PC-3 (cell line): ENCODE results near the gene NDUFA9. TPM values are rescaled to one million over a fixed set of nuclear protein-coding genes. Genes with fewer than 3 reads are reported as not detected.

Experiments
- ATAC-seq: fragments of 200-7000 bp; cut with Tn5 transposase; 2 replicates; pipeline ENCODE4 v1.9.1; 2020; ENCODE audit warnings: mild to moderate bottlenecking, moderate library complexity
- BruUV-seq: library from RNA; stranded (reverse); fragments of 400-500 nt; replicated peaks from 2 replicates; lab custom pipeline; 2021; lab: Mats Ljungman, UMichigan
- CTCF ChIA-PET: fragments of 300-600 bp; sonication (Branson Sonifier 250); formaldehyde crosslinking; loops from one replicate; lab custom pipeline; 2022; ENCODE audit warnings: antibody characterized with exemption; lab: Charles Lee
- POLR2A ChIA-PET: fragments of 300-600 bp; sonication (Branson Sonifier 250); formaldehyde crosslinking; loops from one replicate; lab custom pipeline; 2022; ENCODE audit warnings: antibody characterized with exemption; ENCODE audit not compliant: unreplicated experiment; lab: Charles Lee
- DNase-seq: peaks from one replicate; pipeline ENCODE4 v3.0.0-alpha.2; 2015
- H2AFZ ChIP-seq: fragments of 300-600 bp; sonication (generic); 2 replicates; pipeline ENCODE4 v1.6.0; 2016; ENCODE audit warnings: antibody characterized with exemption, low read length
- H3F3A ChIP-seq: fragments of 300-600 bp; sonication (generic); one replicate; pipeline ENCODE4 v1.6.0; 2017; ENCODE audit warnings: antibody characterized with exemption, low read length, control low read depth, mild to moderate bottlenecking; ENCODE audit not compliant: unreplicated experiment
- H3K27ac ChIP-seq: fragments of 300-600 bp; sonication (generic); 2 replicates; pipeline ENCODE4 v1.5.1; 2016; ENCODE audit warnings: mild to moderate bottlenecking, low read length
- H3K27me3 ChIP-seq: fragments of 300-600 bp; sonication (generic); 2 replicates; pipeline ENCODE4 v1.6.1; 2016; ENCODE audit warnings: low read length, mixed read lengths
- H3K36me3 ChIP-seq: fragments of 300-600 bp; sonication (generic); 2 replicates; pipeline ENCODE4 v1.6.1; 2016; ENCODE audit warnings: low read depth, mixed run types, low read length, mixed read lengths
- H3K4me1 ChIP-seq: fragments of 300-600 bp; sonication (generic); 2 replicates; pipeline ENCODE4 v1.5.1; 2016; ENCODE audit warnings: low read length; ENCODE audit not compliant: insufficient read depth
- H3K4me2 ChIP-seq: fragments of 300-600 bp; sonication (generic); 2 replicates; pipeline ENCODE4 v1.6.0; 2016; ENCODE audit warnings: low read length
- H3K4me3 ChIP-seq: fragments of 300-600 bp; sonication (generic); 2 replicates; pipeline ENCODE4 v1.5.1; 2016; ENCODE audit warnings: mild to moderate bottlenecking, low read length, mixed read lengths
- H3K79me2 ChIP-seq: fragments of 300-600 bp; sonication (generic); 2 replicates; pipeline ENCODE4 v1.6.1; 2017; ENCODE audit warnings: low read length, mixed read lengths
- H3K9ac ChIP-seq: fragments of 300-600 bp; sonication (generic); 2 replicates; pipeline ENCODE4 v1.6.0; 2016; ENCODE audit warnings: mild to moderate bottlenecking, low read length
- H3K9me2 ChIP-seq: fragments of 300-600 bp; sonication (generic); replicated peaks from 2 replicates; pipeline ENCODE4 v1.6.1; 2016; ENCODE audit warnings: mixed run types, low read length, mixed read lengths
- H3K9me3 ChIP-seq: fragments of 300-600 bp; sonication (generic); 2 replicates; pipeline ENCODE4 v1.6.1; 2016; ENCODE audit warnings: low read length, mixed read lengths
- H4K20me1 ChIP-seq: fragments of 300-600 bp; sonication (generic); 2 replicates; pipeline ENCODE4 v1.6.1; 2016; ENCODE audit warnings: low read length, mixed read lengths
- EZH2 ChIP-seq: fragments of 300-600 bp; sonication (generic); IDR thresholded peaks from one replicate; pipeline ENCODE4 v1.6.1; 2017; ENCODE audit warnings: antibody characterized with exemption, mild to moderate bottlenecking, low read length; ENCODE audit not compliant: unreplicated experiment
- EZH2phosphoT487 ChIP-seq: fragments of 300-600 bp; sonication (generic); IDR thresholded peaks from 2 replicates; pipeline ENCODE4 v1.6.1; 2018; ENCODE audit warnings: mild to moderate bottlenecking, antibody characterized with exemption, low read length, borderline replicate concordance
- intact Hi-C: fragments of 100-400 bp; cut with micrococcal nuclease; formaldehyde crosslinking; loops from 2 replicates; pipeline ENCODE4 v1.9.0; 2023
- total RNA-seq: library from RNA; depleted of rRNA; stranded (reverse); fragments of >200 nt; gene quantifications from 2 replicates; pipeline ENCODE4 v1.2.3, GENCODE V29; 2014
- TF ChIP-seq, protein P1 (sequence below): fragments of 300-600 bp; sonication (generic); conservative IDR thresholded peaks from 2 replicates; pipeline ENCODE4 v1.5.1; 2017; ENCODE audit warnings: antibody characterized with exemption, low read depth, mild to moderate bottlenecking, low read length

NDUFA9 gene
- total RNA-seq, 1 experiment from 2014 or later, result 71.5 TPM

DNA sequence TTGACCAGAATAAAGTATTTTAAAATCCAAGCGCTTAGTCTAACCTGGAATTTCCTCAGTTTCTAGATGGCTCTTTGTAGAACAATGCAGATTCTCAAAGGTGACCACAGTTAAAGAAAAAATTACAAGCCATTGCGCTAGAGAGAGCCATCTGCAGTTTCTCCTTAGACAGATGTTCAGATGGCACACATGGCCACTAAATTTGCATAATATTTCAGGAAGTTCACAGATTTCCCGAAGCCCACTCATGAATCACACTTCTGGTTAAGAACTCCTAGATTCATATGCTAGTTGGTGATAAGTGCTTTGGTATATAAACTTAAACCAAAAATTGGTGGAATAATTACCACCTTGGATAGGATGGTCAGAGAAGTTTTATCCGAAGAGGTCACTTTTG lies 812 bp upstream of the NDUFA9 start:
- Histone ChIP-seq H4K20me1 (no peaks in the 10 kb centered on the region), H3K4me1 (peaks cover 16% of the 10 kb centered on the region), H3K27me3 (no peaks in the 10 kb centered on the region), H3K79me2 (peaks cover 44% of the 10 kb centered on the region), H3K36me3 (no peaks in the 10 kb centered on the region), H2AFZ (peak overlapping the region; percentile 80), H3K9me3 (no peaks in the 10 kb centered on the region), H3F3A (no peaks in the 10 kb centered on the region), H3K9me2 (no peaks in the 10 kb centered on the region), H3K27ac (no peak overlapping the region), H3K9ac (peak overlapping the region; percentile 91), H3K4me2 (peak overlapping the region; percentile 81), H3K4me3 (peak overlapping the region; percentile 91)
- ChIA-PET POLR2A (no interaction called here), CTCF (no interaction called here)
- BruUV-seq, result no TSS peak
- intact Hi-C loops, result no loop called here
- DNase-seq (no peak), ATAC-seq (no peak; the same call in 1 of the 2 replicates)
- no peak for TF ChIP-seq EZH2
- TF ChIP-seq, protein P1, sequence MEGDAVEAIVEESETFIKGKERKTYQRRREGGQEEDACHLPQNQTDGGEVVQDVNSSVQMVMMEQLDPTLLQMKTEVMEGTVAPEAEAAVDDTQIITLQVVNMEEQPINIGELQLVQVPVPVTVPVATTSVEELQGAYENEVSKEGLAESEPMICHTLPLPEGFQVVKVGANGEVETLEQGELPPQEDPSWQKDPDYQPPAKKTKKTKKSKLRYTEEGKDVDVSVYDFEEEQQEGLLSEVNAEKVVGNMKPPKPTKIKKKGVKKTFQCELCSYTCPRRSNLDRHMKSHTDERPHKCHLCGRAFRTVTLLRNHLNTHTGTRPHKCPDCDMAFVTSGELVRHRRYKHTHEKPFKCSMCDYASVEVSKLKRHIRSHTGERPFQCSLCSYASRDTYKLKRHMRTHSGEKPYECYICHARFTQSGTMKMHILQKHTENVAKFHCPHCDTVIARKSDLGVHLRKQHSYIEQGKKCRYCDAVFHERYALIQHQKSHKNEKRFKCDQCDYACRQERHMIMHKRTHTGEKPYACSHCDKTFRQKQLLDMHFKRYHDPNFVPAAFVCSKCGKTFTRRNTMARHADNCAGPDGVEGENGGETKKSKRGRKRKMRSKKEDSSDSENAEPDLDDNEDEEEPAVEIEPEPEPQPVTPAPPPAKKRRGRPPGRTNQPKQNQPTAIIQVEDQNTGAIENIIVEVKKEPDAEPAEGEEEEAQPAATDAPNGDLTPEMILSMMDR, result no peak
- TF ChIP-seq EZH2phosphoT487, result no peak

DNA sequence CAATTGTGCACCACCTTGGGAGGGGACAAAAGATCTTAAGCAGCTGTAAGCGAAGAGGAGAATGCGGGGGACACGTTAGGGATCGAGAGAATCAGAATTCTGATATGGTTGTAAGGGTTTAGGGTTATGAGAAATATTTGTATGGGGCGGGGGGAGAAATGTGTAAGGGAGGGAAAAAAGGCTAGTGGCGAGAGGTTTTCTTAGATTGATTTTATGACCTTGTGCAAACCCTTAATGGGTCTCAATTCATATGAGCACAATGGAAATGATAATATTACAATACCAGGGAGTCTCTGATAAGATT lies 396 bp downstream of the NDUFA9 start:
- TF ChIP-seq EZH2phosphoT487, result no peak
- TF ChIP-seq, protein P1, result no peak
- TF ChIP-seq EZH2, result no peak
- Histone ChIP-seq H2AFZ (peak overlapping the region; percentile 80), H3K36me3 (no peaks in the 10 kb centered on the region), H3K9me2 (no peaks in the 10 kb centered on the region), H3K79me2 (peaks cover 53% of the 10 kb centered on the region), H3K4me3 (peak overlapping the region; percentile 91), H3F3A (no peaks in the 10 kb centered on the region), H3K27ac (peak overlapping the region; percentile 51), H4K20me1 (no peaks in the 10 kb centered on the region), H3K4me2 (peak overlapping the region; percentile 81), H3K9ac (peak overlapping the region; percentile 91), H3K4me1 (peaks cover 16% of the 10 kb centered on the region), H3K9me3 (no peaks in the 10 kb centered on the region), H3K27me3 (no peaks in the 10 kb centered on the region)
- no TSS peak for BruUV-seq
- intact Hi-C loops, result no loop called here
- ChIA-PET CTCF (no interaction called here), POLR2A (no interaction called here)
- ATAC-seq (no peak), DNase-seq (no peak)

DNA sequence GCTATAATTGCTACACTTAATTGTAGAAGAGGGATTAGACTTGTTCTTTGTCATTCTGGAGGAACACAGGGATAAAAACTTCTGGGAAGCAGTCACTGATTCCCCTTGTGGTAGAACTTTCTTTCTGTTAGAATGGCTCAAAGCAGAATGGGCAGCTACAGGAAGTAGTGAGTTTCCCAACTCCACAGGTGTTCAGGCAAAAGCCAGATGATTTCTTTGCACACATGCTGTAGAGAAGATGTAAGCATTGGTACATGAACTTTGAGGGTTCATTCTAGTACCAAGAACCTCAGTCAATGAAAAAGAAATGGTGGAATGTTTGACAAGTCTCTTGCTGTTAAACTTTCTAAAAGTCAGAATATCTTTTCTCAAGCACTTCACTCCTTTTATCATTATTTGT lies 4.3 kb downstream of the NDUFA9 start:
- Histone ChIP-seq H3F3A (no peaks in the 10 kb centered on the region), H3K4me3 (no peak overlapping the region), H3K36me3 (peaks cover 10% of the 10 kb centered on the region; the same call in 1 of the 2 replicates), H3K27ac (no peak overlapping the region), H3K4me1 (peaks cover 10% of the 10 kb centered on the region), H3K27me3 (no peaks in the 10 kb centered on the region), H3K9me2 (no peaks in the 10 kb centered on the region), H3K9me3 (no peaks in the 10 kb centered on the region), H3K9ac (no peak overlapping the region), H2AFZ (no peak overlapping the region), H3K4me2 (no peak overlapping the region), H4K20me1 (no peaks in the 10 kb centered on the region), H3K79me2 (peaks cover 50% of the 10 kb centered on the region)
- BruUV-seq, result no TSS peak
- TF ChIP-seq, protein P1, result no peak
- no peak for TF ChIP-seq EZH2phosphoT487
- no peak for TF ChIP-seq EZH2
- DNase-seq (no peak), ATAC-seq (no peak)
- CTCF ChIA-PET, result no interaction called here
- POLR2A ChIA-PET, result no interaction called here
- intact Hi-C loops, result no loop called here
